Endothelial cell of umbilical vein (primary cell): ENCODE measurements around the gene NSL1. TPM values are rescaled to one million over a fixed set of nuclear protein-coding genes. Genes with fewer than 3 reads are reported as not detected.

Experiments
- BruUV-seq: library from RNA; stranded (reverse); fragments of 400-500 nt; replicated peaks from 2 replicates; lab custom pipeline; 2021; lab: Mats Ljungman, UMichigan
- CTCF ChIA-PET: fragments of 300-600, 350-600 bp; sonication (Branson Sonifier 250); formaldehyde crosslinking; loops from one replicate; lab custom pipeline; 2021; ENCODE audit warnings: antibody characterized with exemption, inconsistent platforms; lab: Charles Lee
- POLR2A ChIA-PET: fragments of 300-600, 350-600 bp; sonication (Branson Sonifier 250); formaldehyde crosslinking; loops from one replicate; lab custom pipeline; 2021; ENCODE audit warnings: antibody characterized with exemption, inconsistent platforms; lab: Charles Lee
- DNase-seq: peaks from one replicate; pipeline ENCODE4 v3.0.0-alpha.2; 2011; ENCODE audit warnings: low read depth, low spot score
- FAIRE-seq: peaks from 2 replicates; lab custom pipeline; 2011; peaks lifted over from hg19 to GRCh38; lab: Jason Lieb, UNC
- H2AFZ ChIP-seq: 2 replicates; pipeline ENCODE4 v1.6.0; 2012; ENCODE audit warnings: low read depth, low read length, control low read depth, inconsistent platforms
- H3K27ac ChIP-seq: 2 replicates; pipeline ENCODE4 v1.5.1; 2011; ENCODE audit warnings: low read depth, mild to moderate bottlenecking, control low read depth, low read length, moderate library complexity; ENCODE audit not compliant: insufficient read depth
- H3K27me3 ChIP-seq, 2 experiments: 2 replicates each; pipeline versions ENCODE4 v1.6.0 to v1.6.1; 2011; ENCODE audit warnings: low read length in 2 of 2, mixed read lengths in 1 of 2; ENCODE audit not compliant: control insufficient read depth in 2 of 2, insufficient read depth in 2 of 2
- H3K36me3 ChIP-seq, 2 experiments: 2 replicates in 1 of 2; 3 replicates in 1 of 2; pipeline ENCODE4 v1.5.1; 2011; ENCODE audit warnings: low read length in 2 of 2, mild to moderate bottlenecking in 1 of 2, moderate library complexity in 1 of 2; ENCODE audit not compliant: control insufficient read depth in 2 of 2, insufficient read depth in 2 of 2; ENCODE audit errors: extremely low read depth in 1 of 2
- H3K4me1 ChIP-seq: 3 replicates; pipeline ENCODE4 v1.5.1; 2011; ENCODE audit warnings: mild to moderate bottlenecking, low read length; ENCODE audit not compliant: control insufficient read depth, insufficient read depth; ENCODE audit errors: extremely low read depth
- H3K4me2 ChIP-seq: 2 replicates; pipeline ENCODE4 v1.6.1; 2011; ENCODE audit warnings: low read length, control low read depth, mixed read lengths; ENCODE audit not compliant: insufficient read depth
- H3K4me3 ChIP-seq, 3 experiments: fragments of 200-600 bp in 1 of 3; sonication (generic), shearing (Covaris generic) in 1 of 3; replicated peaks in 1 of 3; 2 replicates each; pipeline ENCODE4 v1.5.1; 2011 to 2016; ENCODE audit warnings: control low read depth in 3 of 3, low read length in 3 of 3, mild to moderate bottlenecking in 2 of 3, inconsistent platforms in 1 of 3, low read depth in 1 of 3, moderate library complexity in 1 of 3; ENCODE audit not compliant: insufficient read depth in 1 of 3
- H3K79me2 ChIP-seq: 2 replicates; pipeline ENCODE4 v1.6.0; 2012; ENCODE audit warnings: low read length, inconsistent platforms; ENCODE audit not compliant: control insufficient read depth, insufficient read depth
- H3K9ac ChIP-seq: replicated peaks from 2 replicates; pipeline ENCODE3; 2011; ENCODE audit warnings: low read length, control low read depth; ENCODE audit not compliant: insufficient read depth; ENCODE audit errors: extremely low read depth
- H3K9me1 ChIP-seq: replicated peaks from 3 replicates; pipeline ENCODE4 v1.6.0; 2011; ENCODE audit warnings: mild to moderate bottlenecking, low read length; ENCODE audit not compliant: control insufficient read depth, insufficient read depth; ENCODE audit errors: extremely low read depth
- H3K9me3 ChIP-seq: replicated peaks from 2 replicates; pipeline ENCODE4 v1.5.1; 2012; ENCODE audit warnings: low read length, inconsistent platforms; ENCODE audit not compliant: control insufficient read depth, insufficient read depth
- H4K20me1 ChIP-seq: replicated peaks from 2 replicates; pipeline ENCODE3; 2011; ENCODE audit warnings: mild to moderate bottlenecking, low read length; ENCODE audit not compliant: control insufficient read depth, insufficient read depth; ENCODE audit errors: extremely low read depth
- CTCF ChIP-seq, 2 donors: IDR thresholded peaks; 1 replicate in 1 of 2; 2 replicates in 1 of 2; pipeline ENCODE4 v1.5.1; 2011; ENCODE audit warnings: low read length in 2 of 2, mild to moderate bottlenecking in 2 of 2, moderate library complexity in 2 of 2, control low read depth in 1 of 2, inconsistent platforms in 1 of 2, low read depth in 1 of 2; ENCODE audit not compliant: insufficient read depth in 1 of 2; ENCODE audit errors: extremely low read depth in 1 of 2
- EZH2 ChIP-seq: IDR thresholded peaks from 2 replicates; pipeline ENCODE4 v1.6.1; 2012; ENCODE audit warnings: borderline replicate concordance, low read depth, mild to moderate bottlenecking, moderate library complexity, low read length, inconsistent platforms; ENCODE audit not compliant: severe bottlenecking
- FOS ChIP-seq: IDR thresholded peaks from 2 replicates; pipeline ENCODE4 v1.6.1; 2011; ENCODE audit warnings: mild to moderate bottlenecking, low read length, moderate library complexity, borderline replicate concordance; ENCODE audit not compliant: insufficient read depth
- GATA2 ChIP-seq: IDR thresholded peaks from 2 replicates; pipeline ENCODE4 v1.7.0; 2011; ENCODE audit warnings: low read depth, mild to moderate bottlenecking, moderate library complexity, mixed read lengths, low read length; ENCODE audit not compliant: insufficient read length, insufficient read depth
- JUN ChIP-seq: IDR thresholded peaks from 2 replicates; pipeline ENCODE4 v1.6.1; 2011; ENCODE audit warnings: borderline replicate concordance, low read depth; ENCODE audit not compliant: insufficient read length, insufficient read depth
- MYC ChIP-seq: IDR thresholded peaks from one replicate; pipeline ENCODE4 v1.6.1; 2011; ENCODE audit warnings: mild to moderate bottlenecking, low read depth, low read length
- POLR2A ChIP-seq: IDR thresholded peaks from 2 replicates; pipeline ENCODE4 v1.6.1; 2012; ENCODE audit warnings: low read depth, mild to moderate bottlenecking, control low read depth, low read length
- POLR2AphosphoS5 ChIP-seq: IDR thresholded peaks from 2 replicates; pipeline ENCODE4 v1.6.1; 2012; ENCODE audit warnings: low read depth, mild to moderate bottlenecking, control low read depth, low read length, moderate library complexity; ENCODE audit not compliant: insufficient read depth
- dilution Hi-C: fragments of 300-500 bp; cut with MboI; formaldehyde crosslinking; loops from one replicate; pipeline ENCODE4 v1.15.0; 2019; ENCODE audit warnings: low sequenced_read_pairs; ENCODE audit not compliant: extremely low pct_ligation_motif_present
- intact Hi-C: fragments of 100-400 bp; cut with micrococcal nuclease; formaldehyde crosslinking; loops from one replicate; pipeline ENCODE4 v1.10.0; 2022
- polyA plus RNA-seq, 4 experiments: library from polyadenylated mRNA; depleted of rRNA in 3 of 4; stranded (reverse) in 3 of 4; unstranded in 1 of 4; fragments of >200 nt; gene quantifications; 2 replicates each; pipeline versions ENCODE4 v1.2.1 to v1.2.3, GENCODE V29; 2011 to 2012; ENCODE audit warnings: missing spikeins in 1 of 4
- total RNA-seq: library from RNA; stranded (reverse); gene quantifications from 2 replicates; pipeline ENCODE4 v1.2.3, GENCODE V29; 2021
- TF ChIP-seq, protein P1 (sequence below): IDR thresholded peaks from 2 replicates; pipeline ENCODE4 v1.6.1; 2011; ENCODE audit not compliant: insufficient read depth, insufficient read length

NSL1 gene
- total and polyA plus RNA-seq, 2 donors (not counting 3 experiments of a cell fraction or from before 2014, with no cell fraction given): 15.5 to 30.2 TPM

GRCh38 chr1:212805767-212806166 lies 14.2 kb upstream of the NSL1 start:
- FAIRE-seq (no peak), DNase-seq (no peak)
- Histone ChIP-seq H3K79me2 (no peaks in the 10 kb centered on the region), H3K4me3 (no peak overlapping the region), H4K20me1 (no peaks in the 10 kb centered on the region), H3K9ac (no peak overlapping the region), H2AFZ (no peak overlapping the region), H3K9me1 (no peaks in the 10 kb centered on the region), H3K27ac (no peak overlapping the region), H3K9me3 (no peaks in the 10 kb centered on the region), H3K36me3 (no peaks in the 10 kb centered on the region), H3K4me2 (no peak overlapping the region), H3K27me3 (no peaks in the 10 kb centered on the region), H3K4me1 (no peaks in the 10 kb centered on the region)
- intact Hi-C loops: no loop called here
- ChIA-PET CTCF (interaction anchor here (1.4 to 2.5 kb wide), 3 partner anchors 9 to 56 kb away, joined by 3 to 13 read pairs (median 6); no protein-coding TSS in a partner anchor), POLR2A (no interaction called here)
- BruUV-seq: no TSS peak
- TF ChIP-seq FOS: no peak
- TF ChIP-seq JUN: no peak
- no peak for TF ChIP-seq EZH2
- TF ChIP-seq, protein P1, sequence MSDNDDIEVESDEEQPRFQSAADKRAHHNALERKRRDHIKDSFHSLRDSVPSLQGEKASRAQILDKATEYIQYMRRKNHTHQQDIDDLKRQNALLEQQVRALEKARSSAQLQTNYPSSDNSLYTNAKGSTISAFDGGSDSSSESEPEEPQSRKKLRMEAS: no peak
- no peak for TF ChIP-seq MYC
- TF ChIP-seq POLR2A: no peak
- TF ChIP-seq GATA2: no peak
- no peak for TF ChIP-seq CTCF (IDR thresholded peaks at IDR 0.05; ENCODE audit: extremely low read depth in 1 of 2, insufficient read depth in 1 of 2, low read depth in 1 of 2, low read length in 2 of 2)
- TF ChIP-seq POLR2AphosphoS5: no peak
- dilution Hi-C loops: no loop called here
